AG09309 (cell line): ENCODE data around the gene MLXIP.

Experiments
- DNase-seq: peaks from one replicate; pipeline ENCODE4 v3.0.0-alpha.2; 2010; ENCODE audit warnings: low read depth
- H3K4me3 ChIP-seq: 2 replicates; pipeline ENCODE4 v1.5.1; 2011; ENCODE audit warnings: mild to moderate bottlenecking, low read depth, low read length, moderate library complexity; ENCODE audit not compliant: control insufficient read depth
- TF ChIP-seq, protein P1 (sequence below): IDR thresholded peaks from 2 replicates; pipeline ENCODE4 v1.5.1; 2011; ENCODE audit warnings: mild to moderate bottlenecking, low read depth, low read length, inconsistent platforms; ENCODE audit not compliant: insufficient read depth, control insufficient read depth; ENCODE audit errors: missing control alignments

MLXIP gene

DNA sequence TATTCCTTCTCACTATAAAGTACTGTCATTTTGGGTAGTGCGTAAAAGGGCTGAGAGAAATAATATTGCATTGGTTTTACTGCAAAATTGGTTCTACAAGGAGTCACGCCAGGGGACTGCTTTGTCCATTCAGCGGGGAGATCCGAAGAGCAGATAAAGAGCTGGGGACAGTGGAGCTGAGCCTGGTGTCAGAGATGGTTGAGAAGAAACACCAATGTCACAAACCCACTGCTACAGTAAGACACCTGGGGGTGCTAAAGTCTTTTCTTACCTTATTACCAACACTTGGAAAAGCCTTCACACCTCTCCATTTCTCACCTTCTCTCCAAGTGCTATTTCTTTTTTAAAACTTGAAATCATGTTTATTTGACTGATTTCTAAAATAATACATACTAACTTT, 81.3 kb downstream of the MLXIP start:
- H3K4me3 ChIP-seq = no peak overlapping the region
- TF ChIP-seq, protein P1, sequence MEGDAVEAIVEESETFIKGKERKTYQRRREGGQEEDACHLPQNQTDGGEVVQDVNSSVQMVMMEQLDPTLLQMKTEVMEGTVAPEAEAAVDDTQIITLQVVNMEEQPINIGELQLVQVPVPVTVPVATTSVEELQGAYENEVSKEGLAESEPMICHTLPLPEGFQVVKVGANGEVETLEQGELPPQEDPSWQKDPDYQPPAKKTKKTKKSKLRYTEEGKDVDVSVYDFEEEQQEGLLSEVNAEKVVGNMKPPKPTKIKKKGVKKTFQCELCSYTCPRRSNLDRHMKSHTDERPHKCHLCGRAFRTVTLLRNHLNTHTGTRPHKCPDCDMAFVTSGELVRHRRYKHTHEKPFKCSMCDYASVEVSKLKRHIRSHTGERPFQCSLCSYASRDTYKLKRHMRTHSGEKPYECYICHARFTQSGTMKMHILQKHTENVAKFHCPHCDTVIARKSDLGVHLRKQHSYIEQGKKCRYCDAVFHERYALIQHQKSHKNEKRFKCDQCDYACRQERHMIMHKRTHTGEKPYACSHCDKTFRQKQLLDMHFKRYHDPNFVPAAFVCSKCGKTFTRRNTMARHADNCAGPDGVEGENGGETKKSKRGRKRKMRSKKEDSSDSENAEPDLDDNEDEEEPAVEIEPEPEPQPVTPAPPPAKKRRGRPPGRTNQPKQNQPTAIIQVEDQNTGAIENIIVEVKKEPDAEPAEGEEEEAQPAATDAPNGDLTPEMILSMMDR = no peak
- no peak for DNase-seq

DNA sequence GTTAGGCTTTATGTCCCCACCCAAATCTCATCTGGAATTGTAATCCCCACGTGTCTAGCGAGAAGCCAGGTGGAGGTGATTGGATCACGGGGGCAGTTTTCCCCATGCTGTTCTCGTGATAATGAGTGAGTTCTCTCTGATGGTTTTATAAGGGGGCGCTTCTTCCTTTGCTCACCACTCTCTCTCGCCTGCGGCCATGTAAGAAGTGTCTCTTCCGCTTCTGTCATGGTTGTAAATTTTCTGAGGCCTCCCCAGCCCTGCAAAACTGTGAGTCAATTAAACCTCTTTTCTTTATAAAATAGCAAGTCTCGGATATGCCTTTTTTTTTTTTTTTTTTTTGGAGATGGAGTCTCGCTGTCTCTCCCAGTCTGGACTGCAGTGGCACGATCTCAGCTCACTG, 82.2 kb downstream of the MLXIP start:
- H3K4me3 ChIP-seq = no peak overlapping the region
- DNase-seq = no peak
- TF ChIP-seq, protein P1 = no peak

DNA sequence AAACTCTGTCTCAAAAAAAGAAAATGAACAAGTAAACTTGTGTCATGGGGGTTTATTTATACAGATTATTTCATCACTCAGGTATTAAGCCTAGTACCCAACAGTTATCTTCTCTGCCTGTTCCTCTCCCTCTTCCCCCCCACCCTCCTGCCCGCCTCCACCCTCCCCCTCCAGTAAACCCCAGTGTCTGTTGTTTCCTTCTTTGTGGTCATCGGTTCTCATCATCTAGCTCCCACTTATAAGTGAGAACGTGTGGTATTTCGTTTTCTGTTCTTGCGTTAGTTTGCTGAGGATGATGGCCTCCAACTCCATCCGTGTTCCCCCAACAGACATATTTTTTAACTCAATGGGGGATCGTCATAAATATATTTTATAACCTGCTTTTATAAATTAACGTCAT, 83.1 kb downstream of the MLXIP start:
- no peak overlapping the region for H3K4me3 ChIP-seq
- TF ChIP-seq, protein P1 = no peak
- no peak for DNase-seq

DNA sequence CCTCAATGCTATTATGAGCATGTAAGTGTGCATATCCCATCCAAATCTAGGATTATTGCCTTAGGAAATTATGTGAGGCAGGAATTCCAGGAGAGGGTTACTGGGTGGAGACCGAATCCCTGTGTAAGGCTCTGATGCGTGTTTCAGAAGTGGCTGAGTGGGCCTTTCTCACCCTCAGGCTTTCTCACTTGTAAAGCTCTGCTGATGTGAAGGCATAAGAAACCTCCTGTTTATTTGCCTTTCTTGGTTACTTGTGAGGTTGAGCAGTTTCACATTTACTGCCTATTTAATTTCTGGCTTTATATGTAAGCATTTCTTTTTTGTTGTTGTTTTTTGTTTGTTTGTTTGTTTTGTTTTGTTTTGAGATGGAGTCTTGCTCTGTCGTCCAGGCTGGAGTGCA, 84.4 kb downstream of the MLXIP start:
- no peak overlapping the region for H3K4me3 ChIP-seq
- TF ChIP-seq, protein P1 = no peak
- DNase-seq = no peak

GRCh38 chr12:122166422-122167349, 88.1 kb downstream of the MLXIP start:
- no peak overlapping the region for H3K4me3 ChIP-seq
- DNase-seq = no peak
- TF ChIP-seq, protein P1 = no peak

GRCh38 chr12:122167356-122167925, 88.9 kb downstream of the MLXIP start:
- TF ChIP-seq, protein P1 = no peak
- no peak for DNase-seq
- no peak overlapping the region for H3K4me3 ChIP-seq
